Stomach (tissue), 4 donors: ENCODE results near the gene AKT1S1.
"Not testable (repeated sequence)": the region's sequence is repeated elsewhere in the genome, so short reads cannot be mapped to it uniquely, and the experiment has no call there.

Experiments used
- CTCF ChIP-seq, 7 experiments: fragments of 450-650 bp in 4 of 7; fragments of 200-600 bp in 3 of 7; sonication (generic) in 3 of 7; IDR thresholded peaks; one replicate each; pipeline ENCODE4 v1.5.1; 2016 to 2019; ENCODE audit warnings: antibody characterized with exemption in 7 of 7, control low read depth in 2 of 7, mild to moderate bottlenecking in 1 of 7
- EP300 ChIP-seq: sonication (generic); formaldehyde crosslinking; IDR thresholded peaks from one replicate; pipeline ENCODE4 v1.6.1; 2017; ENCODE audit warnings: antibody characterized with exemption
- POLR2A ChIP-seq, 4 donors: fragments of 450-650 bp; IDR thresholded peaks; one replicate each; pipeline ENCODE4 v1.6.1; 2016; ENCODE audit warnings: antibody characterized with exemption in 4 of 4, control low read depth in 2 of 4, mild to moderate bottlenecking in 1 of 4, moderate library complexity in 1 of 4
- POLR2AphosphoS5 ChIP-seq, 3 donors: sonication (generic); formaldehyde crosslinking; IDR thresholded peaks; one replicate each; pipeline ENCODE4 v1.6.1; 2016; ENCODE audit warnings: antibody characterized with exemption in 3 of 3

GRCh38 chr19:49924881-49925210, 47.7 kb upstream of the AKT1S1 start:
- TF ChIP-seq POLR2A (IDR thresholded peaks at IDR 0.05); POLR2AphosphoS5 (IDR thresholded peaks at IDR 0.05); CTCF (IDR thresholded peaks at IDR 0.05); EP300: not testable (repeated sequence)
